ENCODE data around the gene MAP3K10.
"Not testable (repeated sequence)": the region's sequence is repeated elsewhere in the genome, so short reads cannot be mapped to it uniquely, and the experiment has no call there.

The MAP3K10 gene

DNA sequence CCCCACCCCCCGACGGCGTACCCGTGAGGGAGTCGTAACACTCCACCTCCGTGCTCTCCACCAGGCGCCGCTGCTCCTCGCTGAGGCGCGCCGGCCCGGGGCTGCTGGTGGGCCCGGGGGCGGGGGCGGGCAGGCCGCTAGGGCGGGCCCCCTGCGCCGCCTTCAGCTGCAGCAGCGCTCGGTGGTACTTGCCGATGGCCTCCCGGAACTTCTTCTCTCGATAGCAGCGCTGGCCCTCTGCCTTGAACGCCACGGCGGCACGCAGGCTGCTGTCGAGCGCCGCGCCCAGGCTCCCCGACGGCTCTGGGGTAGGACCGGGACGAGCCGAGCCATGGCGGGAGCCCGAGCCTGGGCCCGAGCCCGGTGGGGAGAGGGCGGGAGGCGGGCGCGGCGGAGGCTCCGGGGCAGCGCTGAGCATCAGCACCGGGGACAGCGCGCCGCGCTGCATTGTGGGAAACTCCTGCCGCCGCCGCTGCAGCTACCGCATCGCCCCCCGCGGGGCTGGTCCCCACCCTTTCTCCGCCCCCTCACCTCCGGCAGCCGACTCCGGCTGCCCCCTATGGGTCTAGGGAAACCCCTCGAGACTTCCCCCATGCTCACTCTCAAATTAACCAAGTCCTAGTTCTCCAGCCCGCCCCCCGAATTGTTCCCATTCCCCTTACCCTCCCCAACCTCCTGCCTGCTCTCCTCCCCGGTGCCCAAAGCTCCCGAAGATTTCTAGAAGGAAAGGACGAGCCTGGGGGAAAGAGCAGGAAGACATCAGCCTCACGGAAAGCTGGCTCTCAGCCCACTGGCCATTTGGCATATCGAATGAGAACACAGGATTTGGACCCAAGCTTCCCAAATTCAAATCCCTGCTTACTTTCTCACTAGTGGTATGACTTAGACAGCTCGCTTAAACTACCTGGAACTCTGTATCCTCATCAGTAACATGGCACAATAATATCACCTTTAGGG lies 27.0 kb downstream of the MAP3K10 start, which contains the start of gene TTC9B:
Gene TTC9B, minus strand, starts transcription at position 451 of the 957 bp plus-strand sequence. Its CDS starts 3 bp downstream, at position 448.
- DNase-seq = peak; percentile 80

GRCh38 chr19:40219029-40219428 lies 27.8 kb downstream of the MAP3K10 start:
- not testable (repeated sequence) for DNase-seq

GRCh38 chr19:40219721-40220276 lies 28.6 kb downstream of the MAP3K10 start:
- no peak for DNase-seq

DNA sequence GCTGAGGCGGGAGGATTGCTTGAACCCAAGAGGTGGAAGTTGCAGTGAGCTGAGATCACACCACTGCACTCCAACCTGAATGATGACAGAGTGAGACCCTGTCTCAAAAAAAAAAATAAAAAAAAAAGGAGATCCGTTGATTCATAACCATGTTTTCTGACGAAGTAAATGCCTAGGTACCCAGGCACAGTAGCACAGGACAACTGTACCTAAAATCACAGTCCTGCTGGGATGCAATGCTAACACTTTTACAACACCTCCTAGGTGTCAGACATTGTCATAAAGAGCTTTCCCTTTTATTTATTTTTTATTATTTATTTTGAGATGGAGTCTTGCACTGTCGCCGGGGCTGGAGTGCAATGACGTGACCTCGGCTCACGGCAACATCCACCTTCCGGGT lies 29.4 kb downstream of the MAP3K10 start:
- DNase-seq = no peak

DNA sequence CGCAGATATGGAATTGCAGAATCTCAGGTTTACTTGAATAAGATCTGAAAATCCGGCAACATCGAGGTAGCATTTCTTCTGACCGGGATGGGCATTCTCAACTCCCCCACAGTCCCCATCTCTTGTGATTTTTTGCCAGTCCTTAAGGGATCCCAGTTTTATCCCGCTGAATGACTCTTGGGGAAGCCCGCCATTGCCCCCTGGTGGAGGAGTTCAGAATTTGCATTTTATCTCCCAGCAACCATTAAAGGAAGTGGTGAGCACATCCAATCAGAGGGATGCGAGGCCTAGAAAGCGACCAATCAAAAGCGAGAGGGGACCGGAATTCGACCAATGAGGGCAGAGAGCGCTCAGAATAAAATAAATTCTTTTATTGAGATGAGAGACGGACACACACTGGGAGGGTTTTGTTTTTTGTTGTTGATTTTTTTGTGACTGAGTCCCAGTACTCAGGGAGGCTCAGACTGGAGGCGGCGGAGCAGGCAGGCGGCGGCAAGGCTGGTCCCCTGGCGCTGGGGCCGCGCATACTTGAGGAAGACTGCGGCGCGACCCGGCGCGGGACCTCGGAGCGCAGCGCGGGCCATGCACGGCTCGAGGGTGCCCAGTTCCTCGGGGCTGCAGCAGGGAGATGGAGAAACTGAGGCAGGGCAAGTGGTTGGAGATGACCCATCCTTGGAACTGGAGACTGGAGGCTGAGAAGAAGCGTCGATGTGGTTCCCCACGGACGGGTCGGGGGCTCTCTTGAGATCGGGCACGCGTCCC lies 30.8 kb downstream of the MAP3K10 start:
- peak; percentile 86 for DNase-seq

DNA sequence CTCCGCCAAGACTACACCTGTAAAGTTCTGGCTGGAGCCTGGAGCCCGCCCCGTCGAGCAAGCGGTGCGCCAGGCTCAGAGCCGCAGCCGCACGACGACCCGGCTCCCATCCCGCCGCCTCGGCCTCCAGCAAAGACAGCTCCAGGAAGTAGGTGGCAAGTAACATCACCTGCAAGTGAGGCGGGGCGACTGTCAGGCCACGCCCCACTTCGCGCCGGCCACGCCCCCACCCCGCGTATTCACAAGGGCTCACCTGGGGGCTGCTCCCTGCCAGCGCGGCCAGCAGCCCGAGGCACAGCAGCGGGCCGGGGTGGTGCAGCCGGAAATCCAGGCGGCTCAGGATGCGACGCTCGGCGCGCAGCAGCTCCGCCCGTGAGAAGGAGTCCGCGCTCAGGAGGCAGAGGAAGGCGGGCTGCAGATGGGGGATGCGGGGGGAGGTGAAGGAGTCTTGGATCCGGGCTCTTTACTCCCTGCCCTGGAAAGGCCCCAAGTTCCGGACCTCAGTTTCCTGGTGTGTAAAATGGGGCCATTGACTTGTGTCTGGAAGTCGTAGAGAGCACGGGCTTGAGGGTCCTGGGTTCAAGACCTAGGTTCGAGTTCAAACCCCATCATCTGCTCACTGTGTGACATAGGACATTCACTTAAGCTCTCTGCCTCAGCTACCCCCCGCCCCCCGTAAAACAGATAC lies 32.1 kb downstream of the MAP3K10 start:
- peak; percentile 77 for DNase-seq

- no peak for DNase-seq
Observed at GRCh38 chr19:40224342-40225150, 33.3 kb downstream of the MAP3K10 start.

DNA sequence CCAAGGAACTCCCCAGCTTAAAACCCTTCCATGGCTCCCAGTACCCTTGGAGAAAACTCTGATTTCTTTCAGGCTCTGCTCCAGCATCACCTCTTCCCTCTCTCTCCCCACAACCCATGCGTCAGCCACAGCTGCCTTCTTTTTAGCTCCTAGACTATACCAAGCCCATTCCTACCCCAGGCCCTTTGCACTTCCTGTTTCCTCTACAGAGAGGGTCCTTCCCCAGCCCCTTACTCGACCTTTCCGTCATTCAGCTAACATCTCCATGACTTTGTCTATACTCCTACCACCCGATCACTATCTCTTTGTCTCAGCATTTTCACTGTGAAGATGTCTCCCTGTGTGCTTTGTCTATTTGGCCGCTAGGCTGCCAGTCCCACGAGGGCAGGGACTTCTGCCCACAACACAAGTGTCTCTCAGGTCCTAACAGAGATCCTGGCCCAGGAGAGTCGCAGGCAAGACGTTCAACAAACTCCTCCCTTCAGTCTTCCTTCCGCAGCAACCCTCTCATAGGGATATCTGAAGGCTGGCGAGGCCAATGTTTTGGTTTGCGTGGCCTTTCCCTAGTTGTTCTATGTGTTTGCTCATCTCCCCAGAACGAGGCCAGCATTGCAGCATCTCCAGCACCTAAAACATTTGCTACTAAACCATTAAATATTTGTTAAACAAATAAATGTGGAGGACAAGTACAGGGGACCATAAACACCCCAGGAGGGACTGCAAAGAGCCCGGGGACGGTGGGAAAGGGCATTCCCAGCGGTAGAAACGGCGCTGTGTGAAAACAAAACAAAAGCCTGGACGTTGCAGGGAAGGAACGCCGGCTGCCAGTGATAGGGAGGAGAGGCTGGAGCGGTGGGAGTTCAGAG lies 34.4 kb downstream of the MAP3K10 start:
- DNase-seq = no peak

- no peak for DNase-seq
Observed at GRCh38 chr19:40228346-40228745, 37.1 kb downstream of the MAP3K10 start.

GRCh38 chr19:40228863-40229262 lies 37.6 kb downstream of the MAP3K10 start:
- no peak for DNase-seq

DNA sequence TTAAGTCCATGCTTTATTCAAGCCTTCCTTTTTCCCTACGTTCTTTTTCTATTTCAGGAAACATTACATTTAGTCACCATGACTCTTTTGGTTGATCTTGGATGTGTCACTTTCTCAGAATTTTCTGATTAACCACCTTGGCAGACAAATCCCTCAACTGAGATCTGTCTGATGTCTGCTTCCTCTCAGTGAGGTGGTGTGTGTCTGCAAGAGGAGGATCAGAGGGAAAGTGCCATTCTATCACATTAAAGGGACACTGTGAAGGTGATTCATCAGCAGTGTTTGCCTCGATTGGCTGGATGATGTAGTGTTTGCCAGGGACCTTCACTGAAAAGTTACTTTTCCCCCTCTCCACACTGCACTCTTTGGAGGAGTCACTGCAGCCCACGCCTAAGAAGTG lies 38.3 kb downstream of the MAP3K10 start:
- DNase-seq = no peak

DNA sequence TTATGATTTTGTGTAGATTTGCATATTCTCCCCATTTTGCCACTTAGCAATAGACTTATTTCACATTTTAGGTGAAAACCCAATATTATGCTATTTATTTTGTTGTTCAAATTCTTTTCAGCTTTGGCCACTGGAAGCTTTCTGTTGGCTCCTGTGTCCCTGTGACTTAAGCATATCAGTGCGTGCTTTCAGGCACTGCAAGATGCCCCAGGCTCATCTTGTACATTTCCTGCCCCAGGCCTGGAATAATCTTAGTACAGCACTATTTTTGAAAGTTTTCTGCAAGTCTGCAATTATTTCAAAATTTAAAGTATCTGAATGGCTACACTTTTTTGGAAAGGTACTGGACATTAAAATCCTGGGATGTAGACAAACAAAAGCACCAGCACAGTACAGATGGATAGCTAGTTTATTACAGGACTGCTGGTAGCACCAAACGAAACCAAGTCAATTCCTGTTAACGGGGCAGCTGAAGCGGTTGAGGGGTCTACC lies 38.7 kb downstream of the MAP3K10 start:
- no peak for DNase-seq

DNA sequence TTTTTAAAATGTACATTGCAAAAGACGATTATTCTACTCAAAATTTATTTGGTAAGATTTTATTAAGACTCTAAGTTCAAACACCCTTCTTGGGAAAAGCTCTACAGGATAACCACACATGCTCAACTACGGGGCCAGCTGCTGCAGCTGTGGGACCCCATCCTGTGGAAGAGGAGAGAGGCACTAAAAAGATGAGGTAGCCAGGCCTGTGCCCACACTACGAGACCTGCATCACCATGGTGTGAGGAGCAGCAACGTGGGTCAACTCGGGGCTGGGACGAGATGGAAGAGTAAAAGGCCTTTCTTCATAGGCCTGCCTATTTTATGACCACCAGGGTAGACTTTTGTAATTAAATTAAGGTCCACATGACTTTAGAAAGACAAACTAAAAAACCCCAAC lies 39.8 kb downstream of the MAP3K10 start:
- no peak for DNase-seq

GRCh38 chr19:40231544-40232424 lies 40.6 kb downstream of the MAP3K10 start:
- no peak for DNase-seq

DNA sequence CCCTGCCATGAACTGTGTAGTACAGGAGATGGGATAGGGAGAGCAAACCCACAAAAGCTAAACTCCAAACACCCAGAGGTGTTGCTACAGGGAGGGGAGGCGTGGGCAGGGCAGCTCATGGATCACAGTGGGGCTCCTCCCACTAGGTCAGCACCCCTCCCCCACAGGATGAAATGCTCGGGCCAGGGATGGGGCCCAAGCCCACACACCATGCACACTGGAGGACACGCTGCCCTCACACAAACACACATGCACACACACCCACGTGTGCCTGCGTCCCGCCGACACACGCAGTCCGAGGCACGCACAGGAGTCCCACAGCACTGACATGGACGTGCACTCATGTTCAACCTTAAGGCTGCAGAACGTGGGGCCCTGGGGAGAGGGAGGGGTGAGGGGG lies 41.3 kb downstream of the MAP3K10 start:
- DNase-seq = no peak

- no peak for DNase-seq
Observed at GRCh38 chr19:40232949-40233810, 42.0 kb downstream of the MAP3K10 start.

DNA sequence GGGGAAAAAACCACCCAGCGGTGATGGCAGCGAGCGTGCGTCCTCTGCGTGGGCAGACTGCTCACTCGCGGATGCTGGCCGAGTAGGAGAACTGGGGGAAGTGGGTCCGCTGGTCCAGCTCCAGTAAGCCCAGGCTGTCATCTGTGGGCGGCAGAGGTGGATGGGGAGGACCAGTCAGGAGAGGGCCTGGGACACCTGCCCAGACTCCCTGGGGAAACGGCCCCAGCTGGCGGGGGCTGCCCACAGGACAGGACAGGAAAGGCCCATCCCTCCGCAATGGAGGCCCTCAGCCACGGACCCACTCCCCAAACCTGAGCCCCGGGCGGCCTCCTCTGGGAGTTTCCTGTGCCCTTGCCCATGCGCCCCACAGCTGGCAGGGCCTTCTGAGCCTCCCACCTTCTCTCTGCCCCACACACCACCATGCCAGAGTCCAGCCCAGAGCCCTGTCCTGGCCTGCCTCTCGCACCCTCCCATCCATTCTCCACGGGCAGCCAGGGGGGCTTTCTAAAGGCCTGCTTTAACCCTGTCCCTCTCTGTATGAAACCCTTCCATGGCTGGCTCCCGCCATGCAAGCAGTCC lies 42.7 kb downstream of the MAP3K10 start:
- DNase-seq = no peak

Measured in activated effector memory CD4-positive, alpha-beta T cell treated with anti-CD3 and anti-CD28 coated beads, Interleukin-2, amount 50 U/mL, for 16 hours (primary cell).